GM12878 (cell line): Measurements from ENCODE around the gene RAD9A. TPM values are rescaled to one million over a fixed set of nuclear protein-coding genes. Genes with fewer than 3 reads are reported as not detected.

Experiments used
- ATAC-seq: fragments of 200-7000 bp; cut with Tn5 transposase; 3 replicates; pipeline ENCODE4 v1.9.1; 2020; ENCODE audit warnings: mild to moderate bottlenecking, moderate library complexity
- BruUV-seq: library from RNA; stranded (reverse); fragments of 400-500 nt; replicated peaks from 2 replicates; lab custom pipeline; 2021; lab: Mats Ljungman, UMichigan
- CTCF ChIA-PET: fragments of 300-600 bp; sonication (Branson Sonifier 250); formaldehyde crosslinking; extraction: SDS; loops from one replicate; lab custom pipeline; 2021; ENCODE audit warnings: inconsistent platforms; lab: Yijun Ruan, JAX
- POLR2A ChIA-PET: fragments of 350-600 bp; formaldehyde crosslinking; extraction: SDS; loops from one replicate; lab custom pipeline; 2021; ENCODE audit warnings: inconsistent platforms; lab: Charles Lee
- RAD21 ChIA-PET: fragments of 300-600 bp; sonication (Branson Sonifier 250); formaldehyde crosslinking; loops from one replicate; lab custom pipeline; 2023; ENCODE audit warnings: antibody characterized with exemption; ENCODE audit not compliant: unreplicated experiment; lab: Charles Lee
- SMC1A ChIA-PET: fragments of 300-600 bp; sonication (Branson Sonifier 250); formaldehyde crosslinking; loops from one replicate; lab custom pipeline; 2023; ENCODE audit not compliant: unreplicated experiment, uncharacterized antibody; lab: Charles Lee
- DNase-seq: peaks from one replicate; pipeline ENCODE4 v3.0.0-alpha.2; 2011; ENCODE audit warnings: low read depth, low spot score
- FAIRE-seq: peaks from 3 replicates; lab custom pipeline; 2011; peaks lifted over from hg19 to GRCh38; lab: Jason Lieb, UNC
- H2AFZ ChIP-seq: 2 replicates; pipeline ENCODE4 v1.6.0; 2011; ENCODE audit warnings: low read depth, low read length, control low read depth; ENCODE audit not compliant: control insufficient read depth
- H3K27ac ChIP-seq: 2 replicates; pipeline ENCODE4 v1.5.1; 2011; ENCODE audit warnings: control low read depth; ENCODE audit not compliant: control insufficient read depth, insufficient read depth
- H3K27me3 ChIP-seq, 2 experiments: replicated peaks in 1 of 2; 2 replicates each; pipeline versions ENCODE4 v1.6.0 to v1.6.1; 2011; ENCODE audit warnings: low read length in 1 of 2; ENCODE audit not compliant: control insufficient read depth in 2 of 2, insufficient read depth in 2 of 2
- H3K36me3 ChIP-seq, 2 experiments: 2 replicates each; pipeline ENCODE4 v1.5.1; 2011; ENCODE audit warnings: low read length in 1 of 2; ENCODE audit not compliant: control insufficient read depth in 2 of 2, insufficient read depth in 2 of 2
- H3K4me1 ChIP-seq: 2 replicates; pipeline ENCODE4 v1.6.1; 2011; ENCODE audit warnings: mild to moderate bottlenecking, low read length, moderate library complexity, mixed read lengths; ENCODE audit not compliant: control insufficient read depth, insufficient read depth
- H3K4me2 ChIP-seq: 2 replicates; pipeline ENCODE4 v1.6.0; 2011; ENCODE audit warnings: control low read depth; ENCODE audit not compliant: control insufficient read depth, insufficient read depth
- H3K4me3 ChIP-seq: fragments of 200-600 bp; sonication (generic); 2 replicates; pipeline ENCODE4 v1.5.1; 2016
- H3K79me2 ChIP-seq: 2 replicates; pipeline ENCODE4 v1.6.0; 2011; ENCODE audit warnings: low read length; ENCODE audit not compliant: control insufficient read depth, insufficient read depth
- H3K9ac ChIP-seq: 2 replicates; pipeline ENCODE4 v1.8.0; 2011; ENCODE audit warnings: low read length, control low read depth, mixed read lengths; ENCODE audit not compliant: control insufficient read depth, insufficient read depth
- H3K9me3 ChIP-seq: replicated peaks from 3 replicates; pipeline ENCODE4 v1.5.1; 2011; ENCODE audit warnings: mild to moderate bottlenecking, low read length; ENCODE audit not compliant: control insufficient read depth, insufficient read depth
- H4K20me1 ChIP-seq: 2 replicates; pipeline ENCODE4 v1.6.0; 2011; ENCODE audit not compliant: control insufficient read depth, insufficient read depth
- BHLHE40 ChIP-seq, 2 experiments: fragments of 450-650 bp in 1 of 2; IDR thresholded peaks; 2 replicates each; pipeline ENCODE4 v1.6.1; 2011 to 2017; ENCODE audit warnings: low read depth in 2 of 2, borderline replicate concordance in 1 of 2, improper control_type of control experiment in 1 of 2, low read length in 1 of 2, mild to moderate bottlenecking in 1 of 2
- CBX3 ChIP-seq: fragments of 200-600 bp; sonication (generic); IDR thresholded peaks from 2 replicates; pipeline ENCODE4 v1.6.1; 2016; ENCODE audit warnings: low read depth, borderline replicate concordance
- HDAC6 ChIP-seq: fragments of 200-600 bp; sonication (generic); IDR thresholded peaks from one replicate; pipeline ENCODE4 v1.8.0; 2017; ENCODE audit warnings: antibody characterized with exemption; ENCODE audit not compliant: unreplicated experiment
- KAT2A ChIP-seq: conservative IDR thresholded peaks from 2 replicates; pipeline ENCODE4 v1.6.1; 2011; ENCODE audit warnings: low read depth, low read length; ENCODE audit not compliant: control insufficient read depth
- KDM1A ChIP-seq: fragments of 200-600 bp; sonication (generic); IDR thresholded peaks from 2 replicates; pipeline ENCODE4 v1.6.1; 2016; ENCODE audit warnings: borderline replicate concordance
- MEF2A ChIP-seq: IDR thresholded peaks from 2 replicates; pipeline ENCODE4 v1.6.1; 2011; ENCODE audit warnings: low read depth, mild to moderate bottlenecking, low read length, moderate library complexity; ENCODE audit not compliant: insufficient read depth
- NRF1 ChIP-seq: conservative IDR thresholded peaks from 2 replicates; pipeline ENCODE4 v1.6.1; 2011; ENCODE audit warnings: mild to moderate bottlenecking, low read depth, low read length, improper control_type of control experiment
- POLR2AphosphoS5 ChIP-seq: IDR thresholded peaks from 2 replicates; pipeline ENCODE4 v1.6.1; 2011; ENCODE audit warnings: mild to moderate bottlenecking, low read length, inconsistent platforms
- SIN3A ChIP-seq: IDR thresholded peaks from 2 replicates; pipeline ENCODE4 v1.6.1; 2012; ENCODE audit warnings: low read depth, low read length, improper control_type of control experiment
- SMC3 ChIP-seq: IDR thresholded peaks from 2 replicates; pipeline ENCODE4 v1.6.1; 2011; ENCODE audit warnings: low read length, improper control_type of control experiment, borderline replicate concordance
- SP1 ChIP-seq: IDR thresholded peaks from one replicate; pipeline ENCODE4 v1.6.1; 2011; ENCODE audit warnings: low read depth, low read length
- SPI1 ChIP-seq: IDR thresholded peaks from 2 replicates; pipeline ENCODE4 v1.6.1; 2011; ENCODE audit warnings: low read depth, mild to moderate bottlenecking, low read length, moderate library complexity, borderline replicate concordance; ENCODE audit not compliant: insufficient read depth
- SREBF2 ChIP-seq: IDR thresholded peaks from 2 replicates; pipeline ENCODE4 v1.6.1; 2012; ENCODE audit warnings: mild to moderate bottlenecking, low read length
- YY1 ChIP-seq: IDR thresholded peaks from 2 replicates; pipeline ENCODE4 v1.6.1; 2011; ENCODE audit warnings: low read depth, mild to moderate bottlenecking, low read length
- WGBS: methylation state at CpG from one replicate; pipeline ENCODE4 v1.1.6; 2016; ENCODE audit warnings: low lambda C conversion rate; ENCODE audit not compliant: insufficient replicate concordance, insufficient coverage; ENCODE audit errors: missing lambda C conversion rate; 5-methylcytosine and 5-hydroxymethylcytosine counted together
- in situ Hi-C: fragments of 300-500 bp; cut with MboI; formaldehyde crosslinking; loops from 9 replicates; pipeline ENCODE4 v1.14.3; 2018; ENCODE audit warnings: mixed read lengths
- intact Hi-C: fragments of 100-400 bp; cut with micrococcal nuclease; formaldehyde crosslinking; loops from one replicate; pipeline ENCODE4 v1.14.2; 2022; ENCODE audit not compliant: unreplicated experiment
- polyA plus RNA-seq, 11 experiments: library from polyadenylated mRNA; depleted of rRNA in 4 of 11; unstranded in 6 of 11; stranded (reverse) in 5 of 11; fragments of >200 nt; fragmentation: Nextera tagmentation in 4 of 11; fragmentation: Illumina TruSeq in 1 of 11; extraction: Ambion mirVana in 4 of 11; extraction: Trizol in 1 of 11; gene quantifications; 1 replicate in 1 of 11; 2 replicates in 10 of 11; pipeline versions ENCODE4 v1.2.1 to v1.2.3, GENCODE V29; 2011 to 2016; ENCODE audit warnings: inconsistent platforms in 2 of 11, missing spikeins in 2 of 11, low read depth in 1 of 11
- total RNA-seq, 4 experiments: library from RNA; depleted of rRNA in 3 of 4; stranded (reverse); fragments of >200 nt in 3 of 4; fragmentation: Illumina TruSeq in 1 of 4; extraction: Trizol in 1 of 4; gene quantifications; 2 replicates each; pipeline versions ENCODE4 v1.2.1 to v1.2.3, GENCODE V29; 2013 to 2021
- TF ChIP-seq, protein P1 (sequence below): IDR thresholded peaks from 2 replicates; pipeline ENCODE4 v1.6.1; 2012; ENCODE audit warnings: low read depth, low read length, improper control_type of control experiment
- TF ChIP-seq, protein P2 (sequence below): fragments of 450-650 bp; IDR thresholded peaks from 2 replicates; pipeline ENCODE4 v1.6.1; 2018; ENCODE audit warnings: mild to moderate bottlenecking, low read depth, moderate library complexity; ENCODE audit not compliant: partially characterized antibody

The RAD9A gene
- total and polyA plus RNA-seq, 10 of the 15 experiments (the other 5 are each of a cell fraction or from before 2014, with no cell fraction given), result 1.1 to 36.2 (median 19.8) TPM

DNA sequence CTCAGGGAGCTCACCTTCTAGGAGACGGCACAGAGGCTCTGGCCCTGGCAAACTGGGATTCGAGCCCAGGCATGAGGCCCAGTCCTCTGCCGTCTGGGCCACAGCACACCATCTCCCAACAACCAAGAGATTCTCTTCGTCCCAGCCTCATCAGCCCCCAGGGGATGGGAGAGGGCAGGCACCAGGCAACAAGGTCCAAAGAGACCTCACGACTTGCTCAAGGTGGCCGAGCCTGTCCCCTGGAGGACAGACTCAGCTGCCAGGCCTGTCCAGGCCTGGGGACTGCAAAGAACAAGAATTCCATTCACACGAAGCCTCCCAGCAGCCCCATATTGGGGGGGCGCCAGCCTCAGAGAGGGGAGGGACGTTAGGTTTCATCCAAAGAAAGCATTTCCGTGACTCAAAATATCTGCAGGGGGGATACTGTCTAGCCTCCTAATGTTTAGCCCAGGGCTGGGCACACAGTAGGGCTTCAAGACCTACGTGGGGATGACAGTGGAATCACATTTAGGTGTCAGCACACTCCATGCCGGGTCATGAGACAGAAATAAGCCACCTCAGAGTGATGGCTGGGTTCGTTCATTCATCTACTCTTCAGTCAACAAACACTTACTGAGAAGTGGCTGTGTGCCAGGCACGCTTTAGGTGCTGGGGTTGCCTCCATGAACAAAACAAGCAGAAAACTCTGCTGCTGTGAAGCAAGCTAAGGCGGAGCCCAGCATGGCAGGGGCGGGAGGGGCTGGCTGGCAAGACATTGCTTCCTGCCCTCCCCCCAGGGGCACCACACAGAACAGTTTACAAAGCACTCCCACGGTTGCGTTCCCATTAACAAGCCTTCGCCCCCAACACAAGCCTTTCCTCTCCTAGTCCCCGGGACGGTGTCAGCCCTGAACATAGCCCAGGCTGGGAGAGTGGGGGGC lies 24.9 kb downstream of the RAD9A start (continued):
- TF ChIP-seq HDAC6, result no peak
- TF ChIP-seq, all 136 proteins: peak for 0

DNA sequence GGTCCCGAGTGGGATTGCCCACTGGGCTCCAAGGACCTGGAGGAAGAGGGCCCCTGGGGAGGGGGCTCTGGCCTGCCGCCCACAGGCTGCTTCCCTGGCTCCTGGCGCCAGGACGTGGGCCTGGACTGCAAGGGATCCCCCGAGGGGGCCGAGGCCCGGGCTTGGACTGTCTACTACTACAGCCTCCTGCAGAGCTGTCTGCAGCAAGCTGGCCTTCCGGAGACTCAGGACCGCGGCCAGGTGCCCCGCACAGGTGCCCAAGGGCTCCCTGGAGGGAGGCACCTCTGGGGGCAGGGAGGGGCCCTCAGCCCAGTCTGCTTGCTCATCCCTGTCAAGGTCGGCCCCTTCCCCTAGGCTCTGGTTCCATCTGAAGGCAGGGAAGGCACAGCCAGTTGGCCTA lies 25.6 kb downstream of the RAD9A start:
- no peaks in the 10 kb centered on the region for H3K9me3 ChIP-seq
- no peak overlapping the region for H2AFZ ChIP-seq
- CTCF ChIA-PET, result interaction anchor here (1.0 kb wide), 1 partner anchor 9 kb away, joined by 4 read pairs; no protein-coding TSS in a partner anchor
- TF ChIP-seq CBX3 (no peak), POLR2AphosphoS5 (no peak), YY1 (no peak), MEF2A (no peak), SPI1 (no peak), KDM1A (no peak), KAT2A (no peak), BHLHE40 (IDR thresholded peaks at IDR 0.05; ENCODE audit: borderline replicate concordance in 1 of 2, low read depth in 2 of 2, low read length in 1 of 2) (no peak), SREBF2 (no peak), SMC3 (no peak), SIN3A (no peak), NRF1 (no peak), SP1 (no peak)
- TF ChIP-seq, protein P1, sequence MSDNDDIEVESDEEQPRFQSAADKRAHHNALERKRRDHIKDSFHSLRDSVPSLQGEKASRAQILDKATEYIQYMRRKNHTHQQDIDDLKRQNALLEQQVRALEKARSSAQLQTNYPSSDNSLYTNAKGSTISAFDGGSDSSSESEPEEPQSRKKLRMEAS, result no peak
- TF ChIP-seq, protein P2, sequence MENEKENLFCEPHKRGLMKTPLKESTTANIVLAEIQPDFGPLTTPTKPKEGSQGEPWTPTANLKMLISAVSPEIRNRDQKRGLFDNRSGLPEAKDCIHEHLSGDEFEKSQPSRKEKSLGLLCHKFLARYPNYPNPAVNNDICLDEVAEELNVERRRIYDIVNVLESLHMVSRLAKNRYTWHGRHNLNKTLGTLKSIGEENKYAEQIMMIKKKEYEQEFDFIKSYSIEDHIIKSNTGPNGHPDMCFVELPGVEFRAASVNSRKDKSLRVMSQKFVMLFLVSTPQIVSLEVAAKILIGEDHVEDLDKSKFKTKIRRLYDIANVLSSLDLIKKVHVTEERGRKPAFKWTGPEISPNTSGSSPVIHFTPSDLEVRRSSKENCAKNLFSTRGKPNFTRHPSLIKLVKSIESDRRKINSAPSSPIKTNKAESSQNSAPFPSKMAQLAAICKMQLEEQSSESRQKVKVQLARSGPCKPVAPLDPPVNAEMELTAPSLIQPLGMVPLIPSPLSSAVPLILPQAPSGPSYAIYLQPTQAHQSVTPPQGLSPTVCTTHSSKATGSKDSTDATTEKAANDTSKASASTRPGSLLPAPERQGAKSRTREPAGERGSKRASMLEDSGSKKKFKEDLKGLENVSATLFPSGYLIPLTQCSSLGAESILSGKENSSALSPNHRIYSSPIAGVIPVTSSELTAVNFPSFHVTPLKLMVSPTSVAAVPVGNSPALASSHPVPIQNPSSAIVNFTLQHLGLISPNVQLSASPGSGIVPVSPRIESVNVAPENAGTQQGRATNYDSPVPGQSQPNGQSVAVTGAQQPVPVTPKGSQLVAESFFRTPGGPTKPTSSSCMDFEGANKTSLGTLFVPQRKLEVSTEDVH, result no peak
- H3K4me1 ChIP-seq, result peaks cover 2% of the 10 kb centered on the region
- BruUV-seq, result no TSS peak
- POLR2A ChIA-PET, result interaction anchor here (0.7 to 1.3 kb wide), 3 partner anchors 8 to 11 kb away, joined by 3 to 6 read pairs (median 4); partner anchors contain the start of gene RPS6KB2
- H3K4me2 ChIP-seq, result no peak overlapping the region
- RAD21 ChIA-PET, result interaction anchor here (1.0 to 1.4 kb wide), 2 partner anchors 14 to 16 kb away, joined by 3 read pairs; partner anchors contain the start of genes PPP1CA and TBC1D10C
- no peaks in the 10 kb centered on the region for H3K79me2 ChIP-seq
- SMC1A ChIA-PET, result interaction anchor here (1.1 kb wide), 1 partner anchor 13 kb away, joined by 3 read pairs; no protein-coding TSS in a partner anchor
- 41% methylated on average over 12 of the region's 12 CpGs for WGBS
- no peak overlapping the region for H3K4me3 ChIP-seq
- no peaks in the 10 kb centered on the region for H4K20me1 ChIP-seq
- H3K9ac ChIP-seq, result no peak overlapping the region
- FAIRE-seq (no peak), ATAC-seq (no peak), DNase-seq (no peak)
- intact Hi-C loops (no loop called here), in situ Hi-C loops (no loop called here)
- peaks cover 0 to 5% of the 10 kb centered on the region in 2 experiments; a peak in 3 of 4 replicates for H3K27me3 ChIP-seq
- no peak overlapping the region for H3K27ac ChIP-seq
- no peaks in the 10 kb centered on the region for H3K36me3 ChIP-seq
